ENCODE results near the gene NUDT19.

GRCh38 chr19:32687681-32688080 is 3.9 kb upstream of the NUDT19 start:
- no peak for TF ChIP-seq CTCF (IDR thresholded peaks at IDR 0.05)
- no peak for TF ChIP-seq POLR2A (IDR thresholded peaks at IDR 0.05)
